ENCODE measurements around the gene SRGAP1. TPM values are rescaled to one million over a fixed set of nuclear protein-coding genes. Genes with fewer than 3 reads are reported as not detected.
"Not testable (repeated sequence)": the region's sequence is repeated elsewhere in the genome, so short reads cannot be mapped to it uniquely, and the experiment has no call there.

Gene SRGAP1
- total RNA-seq, 1 donor from 2014 or later = 40.8 TPM

DNA sequence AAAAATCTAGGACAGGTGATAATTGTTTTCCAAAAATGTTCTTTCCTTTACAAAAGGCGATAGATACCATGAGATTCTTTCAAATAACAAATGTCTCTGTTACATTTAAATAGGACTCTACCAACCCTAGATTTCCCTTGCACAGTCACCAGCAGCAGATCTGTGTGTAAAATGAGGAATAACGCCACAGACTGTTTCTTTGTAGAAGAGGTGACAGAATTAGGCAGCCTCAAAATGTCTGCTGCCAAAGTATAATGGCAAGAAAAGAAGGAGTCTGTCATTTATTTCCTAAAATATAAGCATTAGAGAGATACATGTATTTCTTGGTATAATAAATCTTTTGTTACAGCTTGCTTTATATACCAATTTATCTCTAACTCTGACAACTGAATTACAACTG, 8.5 kb upstream of the SRGAP1 start:
- DNase-seq (ENCODE audit: low spot score in 2 of 2) = no peak
- no peak for FAIRE-seq

DNA sequence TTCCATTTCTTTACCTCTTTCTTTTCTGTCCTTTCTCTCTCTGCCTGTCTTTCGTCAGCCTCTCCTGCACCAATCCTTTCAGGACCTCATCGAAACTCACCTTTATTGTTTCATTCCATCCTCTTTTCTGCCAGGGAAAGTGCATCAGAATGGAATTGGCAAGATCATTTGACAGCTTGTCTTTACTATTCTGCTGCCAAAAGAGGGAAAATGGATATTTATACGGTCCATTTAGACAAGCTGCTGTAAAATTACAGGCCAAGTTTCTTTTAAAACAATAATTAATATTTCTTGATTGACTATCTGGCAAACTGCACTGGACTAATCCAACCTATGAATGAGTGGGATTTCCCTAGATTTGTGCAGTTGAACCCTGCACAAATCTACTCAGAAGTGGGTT, 7.6 kb upstream of the SRGAP1 start:
- no peak for DNase-seq (ENCODE audit: low spot score in 2 of 2)
- FAIRE-seq = no peak

DNA sequence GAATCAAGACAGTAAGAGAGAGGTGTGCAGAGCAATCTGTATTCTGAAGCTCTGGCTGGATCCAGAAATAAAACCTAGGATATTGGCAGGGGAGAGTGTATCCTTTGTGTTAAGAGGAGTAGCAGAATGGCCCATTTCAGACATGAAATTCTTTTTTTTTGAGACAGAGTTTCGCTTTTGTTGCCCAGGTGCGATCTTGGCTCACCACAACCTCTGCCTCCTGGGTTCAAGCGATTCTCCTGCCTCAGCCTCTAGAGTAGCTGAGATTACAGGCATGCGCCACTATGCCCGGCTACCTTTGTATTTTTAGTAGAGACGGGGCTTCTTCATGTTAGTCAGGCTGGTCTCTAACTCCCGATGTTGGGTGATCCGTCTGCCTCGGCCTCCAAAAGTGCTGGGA, 6.1 kb upstream of the SRGAP1 start:
- DNase-seq (ENCODE audit: low spot score in 2 of 2) (no peak), FAIRE-seq (no peak)

DNA sequence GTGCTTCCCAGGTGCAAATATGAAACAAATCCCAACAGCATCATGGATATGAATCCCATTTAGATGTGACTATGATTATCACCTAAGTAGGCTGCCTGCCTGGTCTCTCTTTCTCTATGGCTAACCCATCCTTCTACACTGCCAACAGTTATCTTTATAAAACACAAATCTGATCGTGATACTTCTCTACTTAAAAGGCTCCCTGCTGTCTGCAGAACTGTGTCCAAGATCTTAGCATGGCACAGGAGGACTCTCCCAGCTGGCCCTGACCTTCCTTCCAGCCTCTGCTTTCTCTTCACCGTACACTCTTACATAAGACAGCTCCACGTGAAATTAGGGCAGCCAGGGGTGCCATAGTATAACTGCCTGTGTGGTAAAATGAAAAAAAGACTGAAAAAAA, 3.5 kb upstream of the SRGAP1 start:
- FAIRE-seq = no peak
- no peak for DNase-seq (ENCODE audit: low spot score in 2 of 2)

DNA sequence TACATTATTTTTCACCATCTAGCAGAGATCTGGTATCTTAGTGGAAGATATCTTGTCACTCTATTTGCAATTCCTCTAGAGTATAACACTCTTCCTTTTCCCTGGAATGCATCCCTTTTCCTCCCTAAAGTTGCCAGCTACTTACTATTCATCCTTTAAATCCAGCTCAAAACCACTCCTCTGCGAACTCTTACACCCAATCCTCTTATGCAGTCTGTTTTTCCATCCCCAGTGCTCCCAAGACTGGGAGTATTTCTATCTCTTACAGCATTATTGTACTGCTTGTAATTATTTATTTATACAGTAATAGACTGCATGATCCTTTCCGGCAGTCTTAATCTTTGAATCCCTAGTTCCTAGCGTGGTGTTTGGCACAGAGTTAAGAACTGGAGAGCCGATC, 2.9 kb upstream of the SRGAP1 start:
- DNase-seq (ENCODE audit: low spot score in 2 of 2) (no peak), FAIRE-seq (no peak)

DNA sequence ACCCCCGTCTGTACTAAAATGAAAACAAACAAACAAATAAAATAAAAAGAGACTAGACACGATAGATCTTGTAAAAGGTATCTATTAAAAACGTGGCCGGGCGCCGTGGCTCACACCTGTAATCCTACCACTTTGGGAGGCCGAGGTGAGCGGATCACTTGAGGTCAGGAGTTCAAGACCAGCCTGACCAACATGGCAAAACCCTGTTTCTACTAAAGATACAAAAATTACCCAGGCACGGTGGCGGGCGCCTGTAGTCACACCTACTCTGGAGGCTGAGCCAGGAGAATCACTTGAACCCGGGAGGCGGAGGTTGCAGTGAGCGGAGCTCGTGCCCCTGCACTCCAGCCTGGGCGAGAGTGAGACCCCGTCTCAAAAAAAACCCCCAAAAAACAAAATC, 1.8 kb upstream of the SRGAP1 start:
- DNase-seq (ENCODE audit: low spot score in 2 of 2); FAIRE-seq: not testable (repeated sequence)

DNA sequence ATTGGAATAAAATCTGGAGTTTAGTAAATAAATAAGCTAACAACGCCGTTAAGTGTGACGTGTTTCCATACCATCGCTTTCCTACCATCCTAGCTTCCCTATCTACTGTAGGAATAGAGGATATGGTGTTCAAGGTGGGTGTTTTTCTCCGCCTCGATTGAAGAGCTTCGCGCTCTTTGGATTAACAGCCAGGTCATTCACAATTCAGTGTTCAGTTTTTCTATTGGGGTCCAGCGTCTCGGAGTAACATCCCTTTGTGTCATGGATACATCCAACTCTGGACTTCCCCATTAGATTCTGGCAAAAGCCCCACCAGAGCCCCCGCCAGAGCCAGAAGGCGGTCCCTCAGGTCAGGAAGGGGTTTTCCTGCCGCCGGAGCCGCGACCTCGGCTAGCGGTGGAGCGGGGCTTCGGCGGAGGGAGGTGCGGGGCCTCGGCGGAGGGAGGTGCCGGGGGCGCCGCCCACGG, 1.2 kb upstream of the SRGAP1 start:
- FAIRE-seq = no peak
- peak in 1 of 2 donors; percentile 17 for DNase-seq (ENCODE audit: low spot score in 2 of 2)

DNA sequence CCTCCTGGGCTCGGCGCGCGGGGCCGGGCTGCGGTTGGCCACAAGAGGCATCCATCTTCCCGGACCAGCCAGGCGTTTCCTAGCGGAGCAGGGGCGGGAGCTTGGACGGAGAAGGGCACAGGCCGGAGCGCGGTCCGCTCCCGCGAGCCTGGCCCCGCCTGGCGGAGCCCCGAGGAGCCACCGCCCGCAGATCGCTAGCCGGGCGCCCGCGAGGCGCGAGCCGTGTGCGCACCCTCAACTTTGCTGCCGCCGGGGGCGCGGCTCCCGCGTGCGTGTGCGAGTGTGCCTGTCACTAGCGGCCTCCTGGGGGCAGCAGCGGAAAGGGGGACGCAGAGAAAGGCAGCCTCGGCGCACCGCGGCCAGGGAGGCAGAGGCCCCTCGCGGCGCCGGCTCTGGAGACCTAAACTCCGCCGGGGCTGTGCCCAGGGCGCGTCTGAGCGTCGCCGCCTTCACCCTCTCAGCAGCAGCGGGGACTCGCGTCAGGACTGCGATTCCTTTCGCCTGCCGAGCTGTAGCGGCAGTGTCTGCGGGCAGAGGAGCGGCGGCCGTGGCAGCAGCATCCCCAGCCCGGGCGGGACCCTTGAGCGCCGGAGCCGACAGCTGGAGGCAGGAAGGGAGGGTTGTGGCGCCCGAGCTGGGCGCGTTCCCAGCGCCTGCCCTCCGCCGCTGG, 644 bp upstream of the SRGAP1 start:
- peak; percentile 85 to 92 for DNase-seq (ENCODE audit: low spot score in 2 of 2)
- no peak for FAIRE-seq

DNA sequence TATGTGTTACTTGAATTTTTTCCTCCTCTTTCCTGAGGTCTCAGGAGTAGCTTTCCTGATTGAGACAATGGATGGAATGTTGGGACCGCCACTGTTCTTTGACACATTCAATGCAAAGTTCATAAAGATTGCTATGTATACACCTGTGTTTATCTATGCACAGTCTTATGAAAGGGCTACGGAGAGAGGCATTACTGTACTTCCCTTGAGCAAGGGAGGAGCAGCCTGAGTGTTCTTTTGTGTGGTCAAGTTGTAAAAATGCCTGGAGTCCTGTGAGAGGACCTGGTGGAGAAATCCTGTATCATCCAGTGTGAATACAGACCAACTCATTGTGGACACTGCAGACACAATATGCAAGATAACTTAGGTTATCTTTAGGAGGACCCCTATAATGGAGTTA, 1.2 kb downstream of the SRGAP1 start:
- DNase-seq (ENCODE audit: low spot score in 2 of 2) (no peak), FAIRE-seq (no peak)

DNA sequence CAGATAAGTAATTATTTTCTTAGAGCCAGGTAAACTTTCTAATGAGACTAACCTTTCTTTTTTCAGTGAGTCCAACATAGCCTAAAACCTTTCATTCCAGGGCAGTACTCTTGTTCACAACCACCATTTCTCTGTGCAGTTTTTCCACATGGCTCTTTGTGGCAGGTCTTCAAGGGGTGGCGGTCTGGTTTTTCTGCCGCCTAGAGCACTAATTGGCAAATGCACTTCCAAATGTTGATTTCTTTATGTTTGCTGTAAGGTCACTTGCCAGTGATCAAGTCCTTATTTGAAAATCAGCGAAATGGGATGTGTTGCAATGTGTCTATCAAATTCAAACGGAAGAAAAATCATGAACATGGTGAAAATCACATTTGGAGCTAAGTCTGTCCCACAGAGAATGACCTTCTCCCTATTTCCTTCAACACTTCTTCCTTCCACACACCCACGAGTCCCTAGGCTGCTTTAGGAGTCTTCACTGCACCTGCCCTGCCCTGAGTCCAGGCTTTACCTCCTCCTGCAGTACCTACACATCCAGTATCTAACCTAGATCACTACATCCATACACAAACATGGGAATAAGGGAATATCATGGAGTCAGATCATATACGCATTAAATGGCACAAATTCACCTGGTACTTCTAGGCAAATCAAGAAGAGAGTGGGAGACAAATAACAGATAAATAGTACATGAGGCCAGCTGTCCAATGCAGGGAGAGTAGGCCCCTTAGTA, 1.9 kb downstream of the SRGAP1 start:
- FAIRE-seq = no peak
- no peak for DNase-seq (ENCODE audit: low spot score in 2 of 2)

DNA sequence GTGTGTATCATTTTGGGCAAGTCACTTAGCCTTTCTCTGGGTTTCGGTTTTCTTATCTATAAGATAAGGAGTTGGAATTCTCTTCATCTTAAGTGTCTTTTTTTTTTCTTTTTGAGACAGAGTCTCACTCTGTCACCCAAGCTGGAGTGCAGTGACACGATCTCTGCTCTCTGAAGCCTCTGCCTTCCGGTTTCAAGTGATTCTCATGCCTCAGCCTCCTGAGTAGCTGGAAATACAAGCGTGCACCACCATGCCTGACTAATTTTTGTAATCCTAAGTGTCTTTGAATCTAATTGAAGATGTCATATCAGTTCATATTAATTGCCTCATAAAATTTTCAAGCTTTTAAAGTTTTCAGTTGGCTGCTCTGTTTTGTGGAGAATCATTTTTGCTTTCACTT, 4.0 kb downstream of the SRGAP1 start:
- no peak for DNase-seq (ENCODE audit: low spot score in 2 of 2)
- no peak for FAIRE-seq

DNA sequence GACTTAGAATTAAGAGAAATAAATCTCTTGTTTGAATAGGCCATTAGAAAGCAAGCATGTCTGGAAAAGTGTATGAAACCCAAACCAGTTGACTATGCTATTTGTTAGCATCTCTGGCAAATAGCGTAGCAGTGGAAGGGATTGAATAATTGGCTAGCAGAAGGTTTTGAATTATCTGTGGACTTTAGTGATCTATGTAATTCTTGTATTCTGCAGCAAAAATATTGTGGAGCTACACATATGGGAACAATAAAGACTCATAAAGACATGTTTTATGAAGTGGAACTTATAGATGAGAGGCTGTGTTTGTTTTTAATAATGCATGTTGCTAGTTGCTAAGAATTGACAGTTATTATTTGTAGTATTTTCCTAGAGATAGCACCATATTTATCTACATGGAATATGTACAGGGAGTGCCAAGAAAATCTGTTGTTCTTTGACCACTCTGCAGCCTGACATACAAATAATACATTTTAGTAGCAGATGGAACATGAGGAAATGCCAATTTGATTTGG, 4.7 kb downstream of the SRGAP1 start:
- DNase-seq (ENCODE audit: low spot score in 2 of 2) (no peak), FAIRE-seq (no peak)

DNA sequence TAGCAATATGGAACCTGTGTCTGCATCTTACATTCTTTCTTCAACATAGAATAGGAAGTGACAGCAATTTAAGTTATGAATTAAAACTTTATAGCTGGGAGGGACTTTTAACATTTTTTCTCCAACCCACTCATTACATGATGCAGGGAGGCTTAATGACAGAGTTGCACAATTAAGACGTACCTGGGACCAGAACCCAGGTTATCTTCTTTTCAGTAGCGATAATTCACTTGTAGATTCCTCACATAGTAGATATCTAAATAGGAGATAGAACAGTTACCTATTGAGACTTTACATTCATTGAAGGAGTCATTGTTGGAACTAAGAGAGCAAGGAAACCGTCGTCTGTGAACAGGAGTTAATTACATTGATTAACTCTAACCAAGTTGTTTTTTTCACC, 5.1 kb downstream of the SRGAP1 start:
- no peak for DNase-seq (ENCODE audit: low spot score in 2 of 2)
- no peak for FAIRE-seq

DNA sequence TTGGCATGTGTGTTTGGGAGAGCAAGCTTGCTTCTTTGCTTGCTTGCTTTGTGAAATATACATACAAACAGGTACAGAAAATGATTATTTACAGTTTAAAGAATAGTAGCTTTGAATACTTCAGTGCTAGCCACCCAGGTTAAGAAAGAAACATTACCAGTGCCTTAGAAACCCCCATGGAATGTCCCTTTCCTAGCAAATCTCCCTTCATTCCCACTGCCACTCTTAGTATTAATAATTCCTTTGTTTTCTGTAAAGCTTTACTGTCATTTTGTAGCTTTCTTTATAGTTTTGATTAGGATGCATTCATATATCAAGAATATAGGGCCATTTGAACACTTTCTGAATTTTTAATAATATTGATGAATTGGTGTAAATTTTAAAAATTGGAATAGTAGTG, 9.5 kb downstream of the SRGAP1 start:
- no peak for FAIRE-seq
- DNase-seq (ENCODE audit: low spot score in 2 of 2) = no peak

DNA sequence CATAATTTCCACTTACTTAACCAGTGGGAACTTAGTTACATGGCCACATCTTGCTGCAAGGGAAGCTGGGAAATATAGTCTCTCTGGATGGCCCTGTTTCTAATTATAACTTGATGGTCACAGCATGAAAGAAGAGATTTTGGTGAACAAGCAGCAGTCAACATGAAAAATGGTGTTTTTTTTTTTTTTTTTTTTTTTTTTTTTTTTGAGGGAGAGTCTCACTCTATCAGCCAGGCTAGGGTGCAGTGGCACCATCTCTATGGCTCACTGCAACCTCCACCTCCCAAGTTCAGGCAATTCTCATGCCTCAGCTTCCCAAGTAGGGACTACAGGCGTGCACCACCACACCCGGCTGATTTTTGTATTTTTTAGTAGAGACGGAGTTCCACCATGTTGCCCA, 10.8 kb downstream of the SRGAP1 start:
- no peak for FAIRE-seq
- no peak for DNase-seq (ENCODE audit: low spot score in 2 of 2)

DNA sequence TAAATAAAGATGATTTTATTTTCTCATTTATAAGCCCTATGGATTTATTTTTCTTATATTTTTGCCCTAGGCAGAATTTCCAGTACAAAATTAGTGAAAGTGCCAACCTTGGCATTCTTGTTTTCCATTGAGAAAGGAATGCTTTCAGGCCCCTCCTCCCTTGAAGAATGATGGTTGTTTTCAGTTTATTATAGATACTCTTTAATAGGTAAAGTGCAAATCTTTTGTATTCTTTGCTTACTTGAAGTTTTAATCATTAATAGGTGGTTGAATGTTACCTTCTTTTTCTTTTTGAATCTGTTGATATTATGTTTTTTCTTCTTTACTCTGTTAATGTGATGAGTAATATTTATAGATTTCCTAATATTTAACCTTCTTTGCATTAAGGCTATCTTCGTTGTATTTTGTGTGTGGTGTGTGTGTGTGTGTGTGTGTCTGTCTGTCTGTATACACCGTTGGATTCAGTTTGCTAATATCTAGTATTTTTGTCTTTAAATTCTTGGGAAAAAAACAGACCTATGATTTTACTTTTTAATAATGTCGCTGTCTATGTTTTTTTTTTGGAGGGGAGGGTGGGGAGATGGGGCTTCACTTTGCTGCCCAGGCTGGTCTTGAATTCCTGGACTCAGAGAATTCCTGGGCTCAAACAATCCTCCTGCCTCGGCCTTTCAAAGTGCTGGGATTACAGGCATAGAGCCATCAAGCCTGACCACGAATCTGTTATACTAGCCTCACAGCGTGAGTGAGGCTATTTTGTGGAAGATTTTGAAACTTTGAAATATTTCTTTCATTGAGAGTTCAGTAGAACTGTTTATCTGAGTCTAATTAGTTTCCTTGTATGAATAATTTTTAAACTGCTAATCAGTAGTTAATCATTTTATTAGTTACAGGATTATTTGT, 13.5 kb downstream of the SRGAP1 start:
- no peak for DNase-seq (ENCODE audit: low spot score in 2 of 2)
- no peak for FAIRE-seq

DNA sequence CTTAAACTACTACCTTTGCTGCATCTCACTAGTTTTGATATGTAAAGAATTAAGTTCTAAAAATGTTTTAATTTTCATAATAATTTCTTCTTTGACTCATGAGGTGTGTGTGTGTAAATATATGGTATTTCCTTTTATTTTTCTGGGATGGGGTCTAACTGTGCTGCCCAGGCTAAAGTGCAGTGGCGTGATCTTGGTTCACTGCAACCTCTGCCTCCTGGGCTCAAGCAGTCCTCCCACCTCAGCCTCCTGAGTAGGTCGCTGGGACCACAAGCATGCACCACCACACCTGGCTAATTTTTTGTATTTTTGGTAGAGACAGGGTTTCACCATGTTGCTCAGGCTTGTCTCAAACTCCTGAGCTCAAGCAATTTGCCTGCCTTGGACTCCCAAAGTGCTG, 15.4 kb downstream of the SRGAP1 start:
- not testable (repeated sequence) for FAIRE-seq; DNase-seq (ENCODE audit: low spot score in 2 of 2)

DNA sequence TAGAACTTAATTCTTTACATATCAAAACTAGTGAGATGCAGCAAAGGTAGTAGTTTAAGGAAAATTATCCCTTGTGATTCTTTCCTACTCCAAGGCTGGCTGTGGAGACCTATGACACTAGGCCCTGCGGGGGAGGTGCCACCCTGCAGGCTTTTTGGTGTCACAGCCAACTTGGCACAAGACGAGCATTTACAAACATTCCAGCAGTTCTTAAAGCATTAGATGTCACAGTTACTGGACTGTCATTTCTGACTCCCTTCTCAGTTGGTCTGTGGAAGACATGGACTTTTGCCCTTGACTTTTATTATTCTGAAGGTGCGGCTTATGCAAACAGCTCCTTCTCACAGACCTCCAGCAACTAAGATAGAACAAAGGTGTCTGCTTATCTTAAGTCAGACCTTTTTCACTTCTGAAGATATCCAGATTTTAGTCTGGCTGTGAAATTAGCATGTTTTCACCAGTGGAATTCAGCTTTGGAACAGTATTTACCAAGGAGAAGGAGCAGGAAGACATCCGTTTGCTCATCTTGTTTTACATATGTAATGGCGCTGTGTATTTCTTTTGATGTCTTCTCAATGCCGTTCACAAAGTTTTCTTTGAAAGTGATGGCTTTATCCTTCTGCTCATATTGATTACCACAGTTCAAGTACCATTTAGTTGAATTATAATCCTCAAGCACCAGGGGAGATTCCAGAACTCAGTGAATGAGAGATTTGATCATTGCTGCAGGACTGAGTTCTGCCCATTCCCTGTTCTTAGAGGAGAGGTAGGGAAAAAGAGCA, 17.9 kb downstream of the SRGAP1 start:
- FAIRE-seq = no peak
- no peak for DNase-seq (ENCODE audit: low spot score in 2 of 2)

DNA sequence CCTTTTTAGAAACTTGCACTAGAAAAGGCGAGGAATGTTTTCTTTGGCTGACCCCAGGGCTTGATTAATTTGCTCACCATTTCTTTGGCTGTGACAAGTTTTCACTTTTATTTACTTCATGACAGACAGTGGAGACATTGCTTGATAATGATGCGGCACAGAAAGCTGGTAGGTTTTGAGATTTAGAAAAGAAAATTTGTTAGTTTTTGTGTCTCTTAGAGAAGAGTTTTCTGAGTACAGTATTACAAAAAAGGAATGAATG, 18.4 kb downstream of the SRGAP1 start:
- no peak for FAIRE-seq

DNA sequence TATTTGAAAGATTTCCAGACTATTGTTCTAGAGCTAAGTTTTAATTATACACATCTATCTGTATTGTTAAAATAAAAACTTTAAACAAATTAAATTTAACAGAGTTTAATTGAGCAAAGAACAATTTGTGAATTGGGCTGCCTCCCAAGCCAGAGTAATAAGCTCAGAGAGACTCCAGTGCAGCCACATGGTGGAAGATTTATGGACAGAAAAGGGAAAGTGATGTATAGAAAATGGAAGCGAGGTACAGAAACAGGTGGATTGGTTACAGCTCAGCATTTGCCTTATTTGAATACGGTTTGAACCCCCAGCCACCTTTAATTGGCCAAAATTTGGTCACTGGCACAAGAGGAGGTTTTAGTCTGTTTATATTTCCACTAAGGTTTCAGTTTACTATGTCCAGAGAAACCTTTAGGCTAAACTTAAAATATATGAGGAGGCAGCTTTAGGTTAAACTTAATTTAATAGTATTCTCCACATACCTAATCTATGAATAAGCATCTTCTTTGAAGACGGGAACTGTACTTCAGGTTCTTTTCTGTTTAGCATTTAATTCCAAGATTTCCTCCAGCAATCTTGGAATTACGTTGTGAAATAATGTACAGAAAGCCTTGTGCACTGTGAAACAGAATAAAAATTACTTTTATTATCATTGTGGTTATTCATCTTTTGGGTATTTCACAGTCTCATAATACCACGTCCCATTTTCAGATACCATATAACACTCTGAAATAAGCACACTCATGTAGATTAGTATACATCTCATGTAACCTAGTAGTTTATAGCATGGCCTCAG, 19.4 kb downstream of the SRGAP1 start:
- DNase-seq (ENCODE audit: low spot score in 2 of 2) (no peak), FAIRE-seq (no peak)

More for the DNA sequence above, 18.4 kb downstream of the SRGAP1 start:
- DNase-seq (ENCODE audit: low spot score in 2 of 2) = no peak
